HCT116 (cell line): ENCODE data around the gene OR7A5.

Source experiments
- EGR1 ChIP-seq: IDR thresholded peaks from 2 replicates; pipeline ENCODE4 v1.6.1; 2012; ENCODE audit warnings: low read depth
- POLR2A ChIP-seq: IDR thresholded peaks from 2 replicates; pipeline ENCODE4 v1.7.0; 2011; ENCODE audit warnings: borderline replicate concordance; ENCODE audit not compliant: insufficient read depth, insufficient read length; ENCODE audit errors: extremely low read depth
- POLR2AphosphoS5 ChIP-seq: IDR thresholded peaks from 2 replicates; pipeline ENCODE4 v1.6.1; 2011; ENCODE audit warnings: mild to moderate bottlenecking, low read depth, low read length, moderate library complexity
- RAD21 ChIP-seq: IDR thresholded peaks from 2 replicates; pipeline ENCODE4 v1.6.1; 2012; ENCODE audit warnings: low read depth, mild to moderate bottlenecking
- TF ChIP-seq, protein P1 (sequence below), 3 experiments: fragments of 200-600 bp in 1 of 3; sonication (generic) in 1 of 3; IDR thresholded peaks in 2 of 3; conservative IDR thresholded peaks in 1 of 3; 2 replicates each; pipeline ENCODE4 v1.5.1; 2012 to 2017; ENCODE audit warnings: low read depth in 2 of 3, low read length in 2 of 3, antibody characterized with exemption in 1 of 3, borderline replicate concordance in 1 of 3, control low read depth in 1 of 3, mild to moderate bottlenecking in 1 of 3, mixed read lengths in 1 of 3, mixed run types in 1 of 3, moderate library complexity in 1 of 3; ENCODE audit not compliant: insufficient read depth in 1 of 3

DNA sequence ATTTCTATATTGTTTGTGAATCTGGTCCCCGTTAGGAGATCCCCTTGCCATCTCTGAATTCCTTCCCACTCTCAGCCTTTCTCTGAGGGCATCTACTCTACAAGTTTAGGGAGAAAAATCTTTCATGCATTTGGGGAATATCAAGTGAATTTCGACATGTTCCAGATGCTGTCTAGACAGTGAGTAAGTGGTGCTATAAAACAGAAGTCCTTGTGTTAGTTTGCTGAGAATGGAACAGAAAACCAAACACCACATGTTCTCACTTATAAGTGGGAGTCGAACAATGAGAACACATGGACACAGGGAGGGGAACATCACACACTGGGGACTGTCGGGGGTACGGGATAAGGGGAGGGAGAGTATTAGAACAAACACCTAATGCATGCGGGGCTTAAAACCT is 8.6 kb upstream of the OR7A5 start:
- TF ChIP-seq POLR2A (no peak), EGR1 (no peak), RAD21 (no peak), POLR2AphosphoS5 (no peak)
- TF ChIP-seq, protein P1, sequence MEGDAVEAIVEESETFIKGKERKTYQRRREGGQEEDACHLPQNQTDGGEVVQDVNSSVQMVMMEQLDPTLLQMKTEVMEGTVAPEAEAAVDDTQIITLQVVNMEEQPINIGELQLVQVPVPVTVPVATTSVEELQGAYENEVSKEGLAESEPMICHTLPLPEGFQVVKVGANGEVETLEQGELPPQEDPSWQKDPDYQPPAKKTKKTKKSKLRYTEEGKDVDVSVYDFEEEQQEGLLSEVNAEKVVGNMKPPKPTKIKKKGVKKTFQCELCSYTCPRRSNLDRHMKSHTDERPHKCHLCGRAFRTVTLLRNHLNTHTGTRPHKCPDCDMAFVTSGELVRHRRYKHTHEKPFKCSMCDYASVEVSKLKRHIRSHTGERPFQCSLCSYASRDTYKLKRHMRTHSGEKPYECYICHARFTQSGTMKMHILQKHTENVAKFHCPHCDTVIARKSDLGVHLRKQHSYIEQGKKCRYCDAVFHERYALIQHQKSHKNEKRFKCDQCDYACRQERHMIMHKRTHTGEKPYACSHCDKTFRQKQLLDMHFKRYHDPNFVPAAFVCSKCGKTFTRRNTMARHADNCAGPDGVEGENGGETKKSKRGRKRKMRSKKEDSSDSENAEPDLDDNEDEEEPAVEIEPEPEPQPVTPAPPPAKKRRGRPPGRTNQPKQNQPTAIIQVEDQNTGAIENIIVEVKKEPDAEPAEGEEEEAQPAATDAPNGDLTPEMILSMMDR (IDR thresholded peaks at IDR 0.05 in 2 of 3, conservative IDR thresholded peaks at IDR 0.05 in 1 of 3; ENCODE audit: borderline replicate concordance in 1 of 3, insufficient read depth in 1 of 3, low read depth in 2 of 3, low read length in 2 of 3), result no peak
